ENCODE data around the gene SH3TC1.

- TF ChIP-seq RXRA (IDR thresholded peaks at IDR 0.05) (no peak), CTCF (IDR thresholded peaks at IDR 0.05; ENCODE audit: low read depth, low read length, missing input control) (no peak), TAF1 (conservative IDR thresholded peaks at IDR 0.05) (no peak), EGR1 (IDR thresholded peaks at IDR 0.05; ENCODE audit: low read depth in 2 of 2) (no peak), REST (IDR thresholded peaks at IDR 0.05) (no peak), MAX (IDR thresholded peaks at IDR 0.05) (no peak), FOXA1 (IDR thresholded peaks at IDR 0.05) (no peak), GABPA (IDR thresholded peaks at IDR 0.05 in 1 of 2, conservative IDR thresholded peaks at IDR 0.05 in 1 of 2) (no peak), YY1 (IDR thresholded peaks at IDR 0.05) (no peak), SP1 (IDR thresholded peaks at IDR 0.05) (no peak), HNF4A (conservative IDR thresholded peaks at IDR 0.05) (no peak), RAD21 (IDR thresholded peaks at IDR 0.05) (no peak), ATF3 (IDR thresholded peaks at IDR 0.05) (no peak)
Observed at GRCh38 chr4:8271821-8272220, 72.7 kb downstream of the SH3TC1 start.
